Gastroesophageal sphincter (tissue), 4 donors: ENCODE measurements around the gene ALDH3A1. TPM values are rescaled to one million over a fixed set of nuclear protein-coding genes. Genes with fewer than 3 reads are reported as not detected.

Source experiments
- ATAC-seq: fragments of 150-250 bp; one replicate; pipeline ENCODE4 v1.9.1; 2016; ENCODE audit warnings: mild to moderate bottlenecking, moderate library complexity
- H3K27ac ChIP-seq, 4 donors: fragments of 200-600 bp; sonication (generic) in 3 of 4; 1 replicate in 3 of 4; 2 replicates in 1 of 4; pipeline ENCODE4 v1.5.1; 2016 to 2019
- H3K27me3 ChIP-seq: fragments of 200-600 bp; sonication (generic); one replicate; pipeline ENCODE4 v1.5.1; 2019
- H3K36me3 ChIP-seq, 2 donors: fragments of 200-600 bp; sonication (generic); one replicate each; pipeline ENCODE4 v1.5.1; 2019; ENCODE audit warnings: control low read depth in 1 of 2
- H3K4me1 ChIP-seq, 3 donors: fragments of 200-600 bp; sonication (generic); 1 replicate in 2 of 3; 2 replicates in 1 of 3; pipeline ENCODE4 v1.5.1; 2016 to 2019; ENCODE audit warnings: control low read depth in 2 of 3
- H3K4me3 ChIP-seq, 2 donors: fragments of 200-600 bp; sonication (generic); one replicate each; pipeline ENCODE4 v1.5.1; 2019; ENCODE audit warnings: mild to moderate bottlenecking in 1 of 2, moderate library complexity in 1 of 2
- H3K9me3 ChIP-seq, 3 donors: fragments of 200-600 bp; sonication (generic); one replicate each; pipeline ENCODE4 v1.5.1; 2017 to 2019; ENCODE audit warnings: control low read depth in 2 of 3
- EP300 ChIP-seq: sonication (generic); formaldehyde crosslinking; IDR thresholded peaks from one replicate; pipeline ENCODE4 v1.6.1; 2017; ENCODE audit warnings: antibody characterized with exemption, mild to moderate bottlenecking
- POLR2A ChIP-seq, 2 donors: fragments of 450-650 bp; IDR thresholded peaks; one replicate each; pipeline ENCODE4 v1.6.1; 2017; ENCODE audit warnings: antibody characterized with exemption in 2 of 2, mild to moderate bottlenecking in 2 of 2, moderate library complexity in 1 of 2
- POLR2AphosphoS5 ChIP-seq: sonication (generic); formaldehyde crosslinking; IDR thresholded peaks from one replicate; pipeline ENCODE4 v1.6.1; 2017; ENCODE audit warnings: antibody characterized with exemption
- WGBS, 2 donors: methylation state at CpG; one replicate each; pipeline ENCODE4 v1.1.5; 2018; ENCODE audit warnings: low coverage in 1 of 2; 5-methylcytosine and 5-hydroxymethylcytosine counted together
- total RNA-seq, 4 donors: library from RNA; depleted of rRNA; stranded (reverse); fragments of >200 nt; gene quantifications; one replicate each; pipeline ENCODE4 v1.1.0, GENCODE V29; 2016
- TF ChIP-seq, protein P1 (sequence below), 4 experiments: fragments of 200-600 bp in 2 of 4; fragments of 450-650 bp in 2 of 4; sonication (generic) in 1 of 4; IDR thresholded peaks; one replicate each; pipeline ENCODE4 v1.5.1; 2017 to 2019; ENCODE audit warnings: antibody characterized with exemption in 4 of 4, mild to moderate bottlenecking in 2 of 4, moderate library complexity in 2 of 4

ALDH3A1 gene
- 10 to 100 TPM in 1 of 4 donors, 1 to 10 TPM in 3; 1.6 to 18.8 (median 3.1) TPM for total RNA-seq

DNA sequence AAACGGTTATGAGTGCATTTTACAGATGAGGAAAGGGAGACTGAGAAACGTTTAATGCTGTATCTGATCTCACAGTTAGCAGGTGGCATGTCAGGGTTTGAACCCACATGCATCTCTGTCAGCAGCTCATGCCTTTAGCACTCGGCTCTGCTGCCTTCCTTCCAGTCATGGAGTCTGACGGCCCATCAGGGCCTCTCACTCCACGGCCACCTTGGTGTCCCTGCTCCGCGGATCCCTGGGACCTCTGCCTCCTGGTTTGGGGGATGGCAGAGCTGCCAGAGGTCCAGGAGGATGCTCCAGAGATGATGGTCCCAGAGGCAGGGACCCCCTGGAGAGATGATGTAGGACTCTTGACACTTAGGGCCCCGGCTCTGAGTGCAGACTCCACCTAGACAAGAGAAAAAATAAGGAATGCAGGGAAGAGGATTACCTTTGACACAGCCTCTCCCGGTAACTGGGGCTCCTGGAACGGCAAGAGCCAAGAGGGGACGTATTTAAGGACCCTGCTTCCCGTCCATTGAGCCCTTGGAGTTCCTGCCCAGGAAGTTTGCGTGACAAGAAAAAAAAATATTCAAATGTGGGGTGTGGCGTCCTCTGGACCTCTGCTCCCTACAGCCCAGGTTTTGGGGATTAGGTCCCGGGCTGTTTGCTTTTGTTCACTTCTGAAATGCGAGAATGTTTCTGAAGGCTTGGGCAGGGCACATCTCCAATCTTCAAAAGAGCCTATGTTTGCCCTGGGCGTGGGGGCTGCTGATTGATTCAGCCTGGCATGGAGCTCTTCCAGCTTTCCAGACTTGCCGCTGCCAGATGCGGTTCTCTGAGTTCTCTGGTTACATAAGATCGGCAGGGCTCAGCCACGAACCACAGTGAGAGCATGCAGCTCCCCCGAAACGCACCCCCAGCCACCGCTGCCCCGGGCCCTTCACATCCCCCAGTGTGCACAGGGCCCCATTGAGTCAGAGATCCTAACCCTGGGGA lies at the start of gene ALDH3A1:
ALDH3A1 (minus strand) TSS at position 470 of the 978 bp plus-strand sequence. CDS start 3,169 bp downstream, outside the sequence.
- Histone ChIP-seq H3K4me1 (peaks cover 0 to 35% (median 4%) of the 10 kb centered on the region in 3 donors), H3K27ac (no peak within 1 kb of the TSS), H3K27me3 (no peaks in the 10 kb centered on the region), H3K36me3 (no peaks in the 10 kb centered on the region), H3K9me3 (no peaks in the 10 kb centered on the region), H3K4me3 (no peak within 1 kb of the TSS)
- 47 to 62% methylated on average over 7 to 14 of the region's 25 CpGs for WGBS, 2 donors
- no peak for ATAC-seq
- TF ChIP-seq, protein P1, sequence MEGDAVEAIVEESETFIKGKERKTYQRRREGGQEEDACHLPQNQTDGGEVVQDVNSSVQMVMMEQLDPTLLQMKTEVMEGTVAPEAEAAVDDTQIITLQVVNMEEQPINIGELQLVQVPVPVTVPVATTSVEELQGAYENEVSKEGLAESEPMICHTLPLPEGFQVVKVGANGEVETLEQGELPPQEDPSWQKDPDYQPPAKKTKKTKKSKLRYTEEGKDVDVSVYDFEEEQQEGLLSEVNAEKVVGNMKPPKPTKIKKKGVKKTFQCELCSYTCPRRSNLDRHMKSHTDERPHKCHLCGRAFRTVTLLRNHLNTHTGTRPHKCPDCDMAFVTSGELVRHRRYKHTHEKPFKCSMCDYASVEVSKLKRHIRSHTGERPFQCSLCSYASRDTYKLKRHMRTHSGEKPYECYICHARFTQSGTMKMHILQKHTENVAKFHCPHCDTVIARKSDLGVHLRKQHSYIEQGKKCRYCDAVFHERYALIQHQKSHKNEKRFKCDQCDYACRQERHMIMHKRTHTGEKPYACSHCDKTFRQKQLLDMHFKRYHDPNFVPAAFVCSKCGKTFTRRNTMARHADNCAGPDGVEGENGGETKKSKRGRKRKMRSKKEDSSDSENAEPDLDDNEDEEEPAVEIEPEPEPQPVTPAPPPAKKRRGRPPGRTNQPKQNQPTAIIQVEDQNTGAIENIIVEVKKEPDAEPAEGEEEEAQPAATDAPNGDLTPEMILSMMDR (IDR thresholded peaks at IDR 0.05) = no peak
- no peak for TF ChIP-seq EP300
- TF ChIP-seq POLR2A (IDR thresholded peaks at IDR 0.05) = no peak
- TF ChIP-seq POLR2AphosphoS5 = no peak

DNA sequence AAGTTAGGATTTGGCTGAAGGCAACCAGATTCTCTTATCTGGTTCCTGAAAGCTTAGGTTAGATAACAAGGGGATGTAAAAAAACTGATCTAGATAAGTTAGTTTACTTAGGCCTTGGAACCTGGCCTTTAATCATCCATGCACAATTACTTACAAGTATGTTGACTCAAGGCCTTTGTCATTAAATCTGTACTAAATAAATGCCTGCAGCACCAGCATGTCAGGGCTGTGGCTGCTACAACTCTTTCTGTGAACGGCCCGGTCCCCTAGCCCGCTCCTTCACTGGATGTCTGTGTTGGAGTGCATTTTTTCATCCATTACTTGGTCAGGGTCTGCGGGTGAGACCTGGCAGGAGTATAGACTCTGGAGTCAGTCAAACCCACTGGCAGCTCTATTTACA lies 48.4 kb upstream of the ALDH3A1 start:
- Histone ChIP-seq H3K27me3 (no peaks in the 10 kb centered on the region), H3K36me3 (peaks cover 0 to 99% of the 10 kb centered on the region in 2 donors), H3K27ac (no peak overlapping the region), H3K4me1 (no peaks in the 10 kb centered on the region), H3K4me3 (no peak overlapping the region), H3K9me3 (no peaks in the 10 kb centered on the region)
- WGBS, 2 donors = 100% methylated on average over 4 of the region's 4 CpGs; no CpG with 5 or more reads in 1 of the 2 donors
- ATAC-seq = no peak
- no peak for TF ChIP-seq POLR2AphosphoS5
- TF ChIP-seq POLR2A (IDR thresholded peaks at IDR 0.05) = no peak
- TF ChIP-seq, protein P1 (IDR thresholded peaks at IDR 0.05) = no peak
- no peak for TF ChIP-seq EP300

DNA sequence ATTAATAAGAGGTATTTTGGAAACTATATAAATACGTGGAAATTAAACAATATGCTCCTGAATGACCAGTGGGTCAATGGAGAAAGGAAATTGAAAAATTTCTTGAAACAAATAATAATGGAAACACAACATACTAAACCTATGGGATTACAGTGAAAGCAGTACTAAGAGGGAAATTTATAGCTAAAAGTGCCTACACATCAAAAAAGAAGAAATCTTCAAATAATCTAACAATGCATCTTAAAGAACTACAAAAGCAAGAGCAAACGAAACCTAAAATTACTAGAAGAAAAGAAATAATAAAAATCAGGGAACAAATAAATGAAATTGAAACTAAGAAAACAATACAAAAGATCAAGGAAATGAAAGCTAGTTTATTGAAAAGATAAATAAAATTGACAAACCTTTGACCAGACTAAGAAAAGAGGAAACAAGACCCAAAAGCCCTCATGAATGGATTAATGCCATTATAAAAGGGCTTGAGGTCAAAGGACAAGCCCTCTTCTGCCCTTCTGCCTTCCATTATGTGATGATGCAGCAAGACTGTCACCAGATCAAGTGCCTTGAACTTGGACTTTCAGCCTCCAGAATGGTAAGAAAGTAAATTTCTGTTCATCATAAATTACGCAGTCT lies 43.9 kb upstream of the ALDH3A1 start:
- Histone ChIP-seq H3K4me1 (no peaks in the 10 kb centered on the region), H3K36me3 (peaks cover 0 to 98% of the 10 kb centered on the region in 2 donors), H3K27ac (no peak overlapping the region), H3K9me3 (no peaks in the 10 kb centered on the region), H3K4me3 (no peak overlapping the region), H3K27me3 (no peaks in the 10 kb centered on the region)
- no peak for TF ChIP-seq POLR2AphosphoS5
- TF ChIP-seq, protein P1 (IDR thresholded peaks at IDR 0.05) = no peak
- ATAC-seq = no peak
- 85 to 97% methylated on average over 2 to 3 of the region's 3 CpGs for WGBS, 2 donors

DNA sequence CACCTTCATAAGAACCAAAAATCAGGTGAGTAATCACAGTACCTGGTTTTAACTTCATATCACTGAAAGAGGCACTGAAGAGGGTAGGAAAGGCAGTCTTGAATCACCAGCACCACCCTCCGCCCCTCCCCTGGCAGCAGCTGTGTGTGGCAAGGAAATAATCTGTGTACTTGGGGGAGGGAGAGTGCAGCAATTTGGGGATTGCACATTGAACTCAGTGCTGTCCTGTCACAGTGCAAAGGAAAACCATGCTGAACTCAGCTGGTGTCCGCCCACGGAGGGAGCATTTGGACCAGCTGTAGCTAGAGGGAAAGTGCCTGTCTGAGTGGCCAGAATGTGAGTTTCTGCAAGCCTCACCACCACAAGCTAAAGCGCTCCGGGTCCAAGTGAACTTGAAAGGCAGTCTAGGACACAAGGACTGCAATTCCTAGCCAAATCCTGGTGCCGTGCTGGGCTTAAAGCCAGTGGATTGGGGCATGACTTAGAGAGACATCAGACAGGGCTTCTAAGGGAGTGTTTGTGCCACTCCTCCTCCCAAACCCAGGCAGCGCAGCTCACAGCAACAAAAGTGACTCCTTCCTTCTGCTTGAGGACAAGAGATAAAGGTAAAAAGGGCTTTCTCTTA lies 39.7 kb upstream of the ALDH3A1 start:
- no peaks in the 10 kb centered on the region for H3K4me1 ChIP-seq
- H3K27me3 ChIP-seq = no peaks in the 10 kb centered on the region
- peaks cover 0 to 92% of the 10 kb centered on the region in 2 donors for H3K36me3 ChIP-seq
- no peak overlapping the region for H3K27ac ChIP-seq
- no peak for ATAC-seq
- no peak overlapping the region for H3K4me3 ChIP-seq
- no peaks in the 10 kb centered on the region for H3K9me3 ChIP-seq
- 100% methylated on average over 1 of the region's 7 CpGs; no CpG with 5 or more reads in 1 of the 2 donors for WGBS, 2 donors
- TF ChIP-seq POLR2A (IDR thresholded peaks at IDR 0.05) (no peak), POLR2AphosphoS5 (no peak), EP300 (no peak)
- TF ChIP-seq, protein P1 (IDR thresholded peaks at IDR 0.05) = no peak
